Smooth muscle cell (in vitro differentiated cells): ENCODE measurements around the gene SLC10A1. TPM values are rescaled to one million over a fixed set of nuclear protein-coding genes. Genes with fewer than 3 reads are reported as not detected.

ENCODE experiments used
- DNase-seq: peaks from one replicate; lab custom pipeline; 2025; ENCODE audit not compliant: unreplicated experiment; lab: John Stamatoyannopoulos, UW
- H2AFZ ChIP-seq: fragments of 200-600 bp; sonication (generic); 2 replicates; pipeline ENCODE4 v1.6.0; 2016; ENCODE audit warnings: antibody characterized with exemption, low read depth, mild to moderate bottlenecking
- H3F3A ChIP-seq: fragments of 200-600 bp; sonication (generic); 2 replicates; pipeline ENCODE4 v1.6.0; 2017; ENCODE audit warnings: antibody characterized with exemption, low read depth
- H3K27ac ChIP-seq: fragments of 200-600 bp; sonication (generic); 2 replicates; pipeline ENCODE4 v1.5.1; 2016; ENCODE audit warnings: low read depth, mild to moderate bottlenecking
- H3K27me3 ChIP-seq: fragments of 200-600 bp; sonication (generic); 2 replicates; pipeline ENCODE4 v1.6.1; 2016; ENCODE audit warnings: low read depth, mild to moderate bottlenecking
- H3K36me3 ChIP-seq: fragments of 200-600 bp; sonication (generic); 2 replicates; pipeline ENCODE4 v1.5.1; 2016; ENCODE audit warnings: low read depth
- H3K4me1 ChIP-seq: fragments of 200-600 bp; sonication (generic); 2 replicates; pipeline ENCODE4 v1.5.1; 2016; ENCODE audit warnings: low read depth
- H3K4me2 ChIP-seq: fragments of 200-600 bp; sonication (generic); 2 replicates; pipeline ENCODE4 v1.6.0; 2016; ENCODE audit warnings: mild to moderate bottlenecking
- H3K4me3 ChIP-seq: fragments of 200-600 bp; sonication (generic); 2 replicates; pipeline ENCODE4 v1.5.1; 2016; ENCODE audit warnings: mild to moderate bottlenecking
- H3K79me2 ChIP-seq: fragments of 200-600 bp; sonication (generic); 2 replicates; pipeline ENCODE4 v1.6.0; 2016; ENCODE audit warnings: low read depth, mild to moderate bottlenecking
- H3K9ac ChIP-seq: fragments of 200-600 bp; sonication (generic); 2 replicates; pipeline ENCODE4 v1.6.0; 2016; ENCODE audit warnings: low read depth
- H3K9me3 ChIP-seq: fragments of 200-600 bp; sonication (generic); replicated peaks from 2 replicates; pipeline ENCODE4 v1.5.1; 2016; ENCODE audit warnings: low read depth
- H4K20me1 ChIP-seq: fragments of 200-600 bp; sonication (generic); 2 replicates; pipeline ENCODE4 v1.6.0; 2016; ENCODE audit warnings: low read depth
- CTCF ChIP-seq: fragments of 200-600 bp; sonication (generic); IDR thresholded peaks from 2 replicates; pipeline ENCODE4 v1.5.1; 2017; ENCODE audit warnings: borderline replicate concordance, mild to moderate bottlenecking, antibody characterized with exemption; ENCODE audit not compliant: insufficient read depth, poor library complexity, severe bottlenecking
- WGBS: methylation state at CpG from one replicate; pipeline ENCODE4 v1.1.7; 2016; ENCODE audit warnings: low lambda C conversion rate; 5-methylcytosine and 5-hydroxymethylcytosine counted together
- polyA plus RNA-seq: library from polyadenylated mRNA; unstranded; fragments of >200 nt; fragmentation: Nextera tagmentation; extraction: Ambion mirVana; gene quantifications from 2 replicates; pipeline ENCODE4 v1.2.1, GENCODE V29; 2016
- total RNA-seq: library from RNA; depleted of rRNA; stranded (reverse); fragments of >200 nt; gene quantifications from 2 replicates; pipeline ENCODE4 v1.2.3, GENCODE V29; 2014

The SLC10A1 gene
- total and polyA plus RNA-seq, 2 experiments from 2014 or later, result 0.10 TPM; not detected in 1

- H3F3A ChIP-seq, result no peaks in the 10 kb centered on the region
- no peak for TF ChIP-seq CTCF
- H3K27me3 ChIP-seq, result no peaks in the 10 kb centered on the region
- H4K20me1 ChIP-seq, result no peaks in the 10 kb centered on the region
- no peak overlapping the region for H3K9ac ChIP-seq
- H3K4me3 ChIP-seq, result no peak overlapping the region
- no peaks in the 10 kb centered on the region for H3K79me2 ChIP-seq
- H3K4me1 ChIP-seq, result no peaks in the 10 kb centered on the region
- H3K4me2 ChIP-seq, result no peak overlapping the region
- H2AFZ ChIP-seq, result no peak overlapping the region
- no peak overlapping the region for H3K27ac ChIP-seq
- WGBS, result 63% methylated on average over 1 of the region's 1 CpG
- H3K9me3 ChIP-seq, result no peaks in the 10 kb centered on the region
- H3K36me3 ChIP-seq, result no peaks in the 10 kb centered on the region
- no peak for DNase-seq
Observed at GRCh38 chr14:69760810-69761209, 36.2 kb downstream of the SLC10A1 start.

- Histone ChIP-seq H3K4me2 (no peak overlapping the region), H3F3A (no peaks in the 10 kb centered on the region), H3K9me3 (no peaks in the 10 kb centered on the region), H3K4me3 (no peak overlapping the region), H3K79me2 (no peaks in the 10 kb centered on the region), H3K27ac (no peak overlapping the region), H3K36me3 (no peaks in the 10 kb centered on the region), H2AFZ (no peak overlapping the region), H3K4me1 (no peaks in the 10 kb centered on the region), H3K27me3 (no peaks in the 10 kb centered on the region), H3K9ac (no peak overlapping the region), H4K20me1 (no peaks in the 10 kb centered on the region)
- 80% methylated on average over 3 of the region's 3 CpGs for WGBS
- TF ChIP-seq CTCF, result no peak
- no peak for DNase-seq
Observed at GRCh38 chr14:69756298-69756697, 40.7 kb downstream of the SLC10A1 start.

GRCh38 chr14:69755784-69756183 is 41.3 kb downstream of the SLC10A1 start:
- no peaks in the 10 kb centered on the region for H3F3A ChIP-seq
- H3K27me3 ChIP-seq, result no peaks in the 10 kb centered on the region
- DNase-seq, result no peak
- no peak overlapping the region for H2AFZ ChIP-seq
- H3K9me3 ChIP-seq, result no peaks in the 10 kb centered on the region
- no peak overlapping the region for H3K9ac ChIP-seq
- H3K4me3 ChIP-seq, result no peak overlapping the region
- TF ChIP-seq CTCF, result no peak
- H3K4me2 ChIP-seq, result no peak overlapping the region
- H4K20me1 ChIP-seq, result no peaks in the 10 kb centered on the region
- WGBS, result 58% methylated on average over 2 of the region's 2 CpGs
- H3K4me1 ChIP-seq, result no peaks in the 10 kb centered on the region
- no peaks in the 10 kb centered on the region for H3K36me3 ChIP-seq
- H3K79me2 ChIP-seq, result no peaks in the 10 kb centered on the region
- no peak overlapping the region for H3K27ac ChIP-seq

GRCh38 chr14:69755296-69755695 is 41.7 kb downstream of the SLC10A1 start:
- H4K20me1 ChIP-seq, result no peaks in the 10 kb centered on the region
- no peak for DNase-seq
- H3K9me3 ChIP-seq, result no peaks in the 10 kb centered on the region
- H3F3A ChIP-seq, result no peaks in the 10 kb centered on the region
- no peak overlapping the region for H3K4me3 ChIP-seq
- no peaks in the 10 kb centered on the region for H3K79me2 ChIP-seq
- no peak overlapping the region for H2AFZ ChIP-seq
- no peaks in the 10 kb centered on the region for H3K36me3 ChIP-seq
- no peak overlapping the region for H3K27ac ChIP-seq
- no peak for TF ChIP-seq CTCF
- H3K4me2 ChIP-seq, result no peak overlapping the region
- H3K27me3 ChIP-seq, result no peaks in the 10 kb centered on the region
- H3K4me1 ChIP-seq, result no peaks in the 10 kb centered on the region
- no peak overlapping the region for H3K9ac ChIP-seq
